HG03064 (cell line): ENCODE measurements around the gene TAGLN2.

Source experiments
- ATAC-seq: cut with Tn5 transposase; IDR thresholded peaks from one replicate; pipeline ENCODE4 v1.9.1; 2021; ENCODE audit warnings: low read depth; ENCODE audit not compliant: unreplicated experiment

The TAGLN2 gene

DNA sequence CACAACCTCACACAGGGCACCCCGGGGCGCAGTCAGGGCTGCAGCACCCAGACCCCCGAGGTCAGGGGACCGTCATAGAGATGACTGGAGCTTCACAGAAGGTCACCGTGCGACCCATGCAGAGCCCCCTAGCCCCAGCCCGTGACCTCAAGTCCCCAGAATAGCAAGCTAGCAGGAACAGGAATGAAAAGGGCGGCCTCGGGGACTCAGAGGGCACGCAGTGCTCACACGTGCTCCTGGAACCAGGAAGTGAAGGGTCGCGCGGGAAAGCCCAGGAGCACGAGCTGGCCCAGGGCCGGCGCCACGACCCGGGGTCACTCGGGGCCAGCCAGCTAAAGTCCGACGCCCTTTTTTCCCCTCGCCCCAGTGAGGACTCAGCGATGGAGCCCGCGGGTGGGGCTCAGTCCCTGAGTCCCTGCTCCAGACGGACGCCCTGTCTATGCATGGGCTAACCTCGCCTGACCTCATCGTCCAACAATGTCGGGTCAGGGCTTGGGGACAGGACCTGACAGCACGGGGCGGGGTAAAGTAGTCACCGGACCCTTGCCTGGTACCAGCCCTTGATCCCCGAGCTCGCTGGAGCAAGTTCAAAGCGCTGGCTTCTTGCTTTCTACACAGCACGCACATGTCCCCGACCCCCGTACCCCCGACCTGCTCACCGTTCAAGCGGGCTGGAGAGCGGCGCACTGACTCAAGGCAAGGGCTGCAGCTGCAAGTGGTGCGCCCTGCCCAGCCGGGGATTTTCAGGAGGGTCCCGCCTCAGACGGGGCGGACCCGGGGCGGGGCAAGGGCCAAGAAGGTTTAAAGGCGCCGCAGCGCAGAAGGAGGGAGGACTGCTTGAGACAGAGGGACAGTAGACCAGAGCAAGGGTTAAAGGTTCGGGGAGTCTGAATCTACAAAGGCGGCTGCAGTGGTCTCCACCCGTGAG, at the start of gene TAGLN2:
Gene TAGLN2, minus strand, starts transcription at position 717 of the 928 bp plus-strand sequence. CDS start 4,998 bp downstream, outside the sequence.
- ATAC-seq, result peak; percentile 55

DNA sequence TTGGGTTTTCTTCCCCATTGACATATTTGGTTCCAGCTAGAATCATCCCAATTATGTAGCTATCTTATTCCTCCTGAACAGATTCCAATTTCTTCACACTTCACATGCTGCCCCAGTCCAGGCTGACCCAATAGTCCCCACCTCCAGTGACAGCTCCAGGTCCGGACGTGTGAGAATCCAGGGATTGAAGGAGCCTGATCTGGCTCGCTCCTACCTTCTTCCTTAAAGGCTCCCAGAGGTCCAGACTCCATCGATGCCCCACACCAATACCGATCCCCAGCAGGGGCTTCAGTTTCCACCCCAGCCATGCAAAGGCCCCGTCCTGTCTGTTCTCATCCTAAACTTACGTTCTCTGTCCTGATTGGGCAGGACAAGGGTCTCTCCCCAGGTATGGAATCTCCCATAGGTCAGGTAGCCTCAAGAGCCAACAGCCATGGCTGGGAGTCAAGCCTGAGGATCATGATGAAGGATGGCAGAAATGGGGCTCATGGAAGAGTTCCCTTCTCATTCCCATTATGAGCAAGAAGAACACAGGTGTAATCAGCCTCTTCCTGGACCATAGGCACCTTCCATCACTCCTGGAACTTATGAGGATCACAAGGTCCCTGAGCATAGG, 49.2 kb upstream of the TAGLN2 start:
- ATAC-seq, result no peak

DNA sequence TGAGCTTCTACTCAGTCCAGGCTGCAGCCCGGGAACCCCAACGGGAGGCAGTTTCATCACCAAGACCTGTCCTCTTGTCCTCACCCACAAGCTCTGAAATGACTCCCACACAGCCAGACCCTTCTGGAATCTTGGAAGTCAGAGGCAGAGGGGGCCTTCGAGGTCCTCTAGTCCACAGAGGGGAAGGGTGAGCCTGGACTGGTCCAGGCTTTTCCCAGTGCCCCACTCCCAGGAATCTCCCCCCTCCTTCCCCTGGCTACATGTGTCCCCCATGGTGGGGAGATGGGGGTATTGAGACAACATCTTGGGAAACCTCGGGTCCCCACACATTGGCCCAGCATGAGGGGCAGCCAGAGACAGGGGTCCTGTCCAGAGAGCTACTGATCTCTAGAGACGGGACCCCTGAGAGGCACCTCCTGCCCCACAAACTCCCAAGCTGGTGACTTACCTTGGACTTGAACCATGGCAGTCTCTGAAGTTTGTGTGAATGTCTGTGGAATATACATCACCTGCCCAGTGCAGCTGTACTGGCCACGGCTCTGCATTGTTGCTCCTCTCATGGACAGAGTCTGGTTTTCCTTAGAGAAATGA, 48.1 kb upstream of the TAGLN2 start:
- no peak for ATAC-seq

DNA sequence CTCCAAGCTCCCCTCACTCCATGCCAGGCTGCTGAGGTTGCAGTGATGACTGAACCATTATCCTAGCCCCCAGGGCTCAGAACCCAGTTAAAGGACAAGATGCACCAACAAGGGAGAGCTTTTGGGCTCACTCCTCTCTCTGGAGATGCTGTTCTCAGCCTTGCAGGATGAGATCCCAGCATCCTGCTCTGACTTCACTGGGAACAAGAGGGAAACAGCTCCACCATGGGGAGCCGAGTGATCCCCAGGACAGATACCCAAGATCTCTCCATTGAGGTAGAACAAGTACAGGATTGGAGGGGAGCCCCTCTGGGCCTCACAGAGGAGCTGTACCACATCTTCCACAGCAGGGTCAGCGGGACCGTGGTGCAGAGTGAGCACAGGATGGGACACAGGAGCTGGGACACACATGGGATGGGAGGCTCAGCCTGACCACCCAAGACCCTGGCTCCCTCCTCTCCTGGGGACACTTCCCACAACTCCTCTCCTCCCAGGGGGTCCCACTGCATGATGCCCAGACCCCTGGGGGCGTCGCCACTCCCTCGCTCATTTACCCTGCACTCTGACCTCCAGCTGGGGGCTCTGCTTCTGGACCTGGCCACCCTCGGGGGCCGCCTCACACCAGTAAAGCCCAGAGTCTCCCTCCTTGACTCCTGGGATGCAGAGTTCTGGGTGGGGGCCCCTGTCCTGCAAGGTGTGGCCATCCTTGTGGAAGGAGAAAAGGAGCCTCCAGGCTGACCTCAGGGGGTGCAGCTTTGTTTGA, 47.3 kb upstream of the TAGLN2 start:
- ATAC-seq, result no peak

DNA sequence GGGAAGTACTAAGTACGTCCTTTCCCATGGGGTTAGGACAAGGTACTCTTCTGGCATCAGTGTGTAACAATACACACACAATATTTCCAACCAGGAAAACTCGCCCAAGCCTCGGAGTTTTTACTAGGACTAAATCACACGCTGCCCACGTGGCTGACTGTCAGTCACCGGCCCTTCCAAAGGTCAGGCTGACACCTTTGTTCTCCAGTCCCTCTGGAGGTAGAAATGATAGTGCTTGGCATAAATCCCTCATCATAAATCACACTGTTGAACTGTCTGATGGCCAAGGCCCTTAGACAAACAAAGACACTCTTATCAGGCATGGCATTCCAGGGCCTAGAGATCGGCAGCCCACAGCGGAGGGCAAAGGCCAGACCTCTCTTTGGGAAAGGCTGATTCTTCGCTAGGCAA, 45.6 kb upstream of the TAGLN2 start:
- ATAC-seq, result no peak

DNA sequence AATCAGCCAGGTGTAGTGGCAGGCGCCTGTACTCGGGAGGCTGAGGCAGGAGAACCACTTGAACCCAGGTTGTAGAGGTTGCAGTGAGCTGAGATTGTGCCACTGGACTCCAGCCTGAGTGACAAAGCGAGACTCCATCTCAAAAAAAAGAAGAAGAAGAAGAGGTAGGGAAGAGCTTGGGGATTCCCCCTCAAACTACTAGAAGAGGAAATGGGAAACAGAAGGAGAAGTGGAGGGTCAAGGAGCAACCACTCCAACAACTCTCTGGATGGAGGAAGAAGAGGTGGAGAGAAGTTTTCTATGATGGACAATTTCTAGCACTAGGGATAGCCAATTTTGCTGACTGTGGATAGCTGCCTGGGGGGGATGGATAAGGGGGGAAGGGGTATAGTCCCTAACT, 43.6 kb upstream of the TAGLN2 start:
- ATAC-seq, result no peak

DNA sequence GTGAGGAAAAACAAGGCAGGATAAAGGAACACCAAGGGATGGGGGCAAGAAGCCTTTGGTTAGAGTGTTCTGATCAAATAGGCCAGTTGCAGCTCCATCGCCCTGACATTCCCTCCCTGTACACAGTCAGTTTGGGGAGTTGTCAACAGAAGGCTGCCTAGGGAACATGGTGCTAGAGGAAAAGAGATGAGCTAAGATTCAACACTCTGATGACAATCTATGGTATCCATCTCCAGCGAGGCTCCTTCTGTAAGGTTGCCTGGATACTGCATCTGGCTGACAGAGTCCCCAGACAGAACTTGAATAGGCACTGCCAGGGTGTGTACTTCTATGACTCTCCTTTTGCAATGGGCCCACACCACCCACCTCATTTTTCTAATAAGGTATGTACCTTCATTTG, 40.0 kb upstream of the TAGLN2 start:
- no peak for ATAC-seq

DNA sequence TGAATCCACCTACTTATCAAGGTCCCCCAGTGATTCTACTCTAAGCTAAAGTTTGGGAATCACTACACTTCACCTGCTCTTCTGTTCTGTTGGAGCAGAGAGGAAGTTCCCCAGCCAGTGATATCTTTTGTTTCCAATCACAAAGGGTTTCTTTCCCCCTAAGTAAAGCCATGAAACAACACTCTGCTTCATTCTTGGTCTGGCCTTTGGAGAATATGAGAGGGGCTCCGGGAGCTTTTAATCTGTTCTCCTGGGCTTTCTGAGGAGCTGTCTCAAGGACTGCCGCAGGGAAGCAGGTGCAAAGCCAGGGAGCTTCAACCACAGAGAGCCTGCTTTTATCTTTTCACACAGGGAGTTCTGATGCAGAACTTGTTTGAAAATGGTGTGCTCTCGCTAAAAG, 38.8 kb upstream of the TAGLN2 start:
- ATAC-seq, result no peak

DNA sequence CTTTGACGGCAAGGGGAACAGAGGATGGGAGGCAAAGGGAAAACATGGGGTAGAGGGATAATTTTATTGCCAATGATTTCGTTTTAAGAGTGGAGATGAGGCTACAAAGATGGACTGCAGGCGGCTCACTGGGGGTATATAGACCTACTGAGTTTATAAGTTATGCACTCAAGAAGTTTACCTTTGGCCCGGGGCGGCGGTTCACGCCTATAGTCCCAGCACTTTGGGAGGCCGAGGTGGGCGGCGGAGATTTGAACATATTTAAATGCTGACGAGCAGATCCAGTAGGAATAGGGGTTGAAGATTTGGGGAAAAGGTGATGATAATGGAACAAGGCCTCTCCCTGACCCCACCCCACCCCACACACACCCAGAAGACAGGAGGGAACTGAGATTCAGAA, 36.9 kb upstream of the TAGLN2 start:
- ATAC-seq, result no peak

DNA sequence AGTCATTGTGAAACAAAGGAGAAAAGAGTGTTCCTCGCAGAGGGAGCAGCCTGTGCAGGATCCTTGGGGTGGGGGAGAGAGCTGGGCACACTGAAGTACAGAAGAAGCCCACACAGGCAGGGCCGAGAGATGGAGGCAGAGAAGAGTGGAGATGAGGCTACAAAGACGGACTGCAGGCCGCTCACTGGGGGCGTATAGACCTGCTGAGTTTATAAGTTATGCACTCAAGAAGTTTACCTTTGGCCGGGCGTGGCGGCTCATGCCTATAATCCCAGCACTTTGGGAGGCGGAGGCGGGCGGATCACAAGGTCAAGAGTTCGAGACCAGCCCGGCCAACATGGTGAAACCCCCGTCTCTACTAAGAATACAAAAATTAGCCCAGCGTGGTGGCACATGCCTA, 36.3 kb upstream of the TAGLN2 start:
- no peak for ATAC-seq

DNA sequence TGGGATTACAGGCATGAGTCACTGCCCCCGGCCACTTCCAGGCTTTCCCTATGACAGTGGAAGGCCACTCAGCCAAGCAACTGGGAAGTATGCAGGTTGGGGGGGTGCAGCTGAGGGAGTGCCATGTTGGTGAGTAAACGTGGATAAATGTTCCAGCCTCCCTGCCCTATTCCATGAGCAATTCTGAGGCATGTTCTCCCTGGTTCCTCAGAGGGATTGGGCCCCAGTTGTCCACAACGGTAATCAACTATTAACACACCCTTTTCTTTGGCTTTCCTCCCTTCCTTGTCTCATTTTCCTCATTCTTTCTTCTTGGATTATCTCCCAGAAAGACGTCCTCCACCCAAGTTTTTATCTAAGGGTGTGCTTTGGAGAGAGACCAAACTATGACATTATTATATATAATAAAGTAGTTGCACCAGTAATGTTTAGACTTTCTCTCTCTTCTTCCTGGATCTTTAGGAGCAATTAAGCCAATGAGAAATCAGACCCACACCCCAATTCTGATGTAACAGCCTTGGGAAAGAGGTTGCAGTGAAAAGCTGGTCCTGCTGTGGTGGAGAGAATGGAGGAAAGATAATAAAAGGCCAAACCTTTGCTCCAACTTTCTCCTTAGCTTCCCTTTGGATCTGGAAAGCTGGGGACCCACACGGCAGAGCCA, 35.5 kb upstream of the TAGLN2 start:
- ATAC-seq, result no peak

DNA sequence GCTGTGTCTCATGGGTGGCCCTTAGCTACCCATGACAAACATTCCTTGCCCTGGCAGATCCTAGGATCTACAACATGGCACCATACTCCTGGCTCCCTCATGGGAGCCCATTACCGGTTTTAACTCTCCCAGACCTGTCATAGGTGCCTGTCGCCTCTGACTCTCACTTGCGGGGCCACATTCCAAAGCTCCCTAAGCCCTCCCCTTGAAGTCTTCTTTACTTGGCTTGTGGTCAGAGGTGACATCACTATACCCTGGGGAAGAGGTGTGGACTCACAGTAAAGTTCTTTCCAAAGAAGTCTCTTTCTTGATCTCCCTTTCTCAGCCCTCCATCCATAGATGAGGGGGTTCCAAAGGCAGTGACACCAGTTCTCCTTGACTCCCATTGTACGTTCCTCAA, 34.1 kb upstream of the TAGLN2 start:
- no peak for ATAC-seq

DNA sequence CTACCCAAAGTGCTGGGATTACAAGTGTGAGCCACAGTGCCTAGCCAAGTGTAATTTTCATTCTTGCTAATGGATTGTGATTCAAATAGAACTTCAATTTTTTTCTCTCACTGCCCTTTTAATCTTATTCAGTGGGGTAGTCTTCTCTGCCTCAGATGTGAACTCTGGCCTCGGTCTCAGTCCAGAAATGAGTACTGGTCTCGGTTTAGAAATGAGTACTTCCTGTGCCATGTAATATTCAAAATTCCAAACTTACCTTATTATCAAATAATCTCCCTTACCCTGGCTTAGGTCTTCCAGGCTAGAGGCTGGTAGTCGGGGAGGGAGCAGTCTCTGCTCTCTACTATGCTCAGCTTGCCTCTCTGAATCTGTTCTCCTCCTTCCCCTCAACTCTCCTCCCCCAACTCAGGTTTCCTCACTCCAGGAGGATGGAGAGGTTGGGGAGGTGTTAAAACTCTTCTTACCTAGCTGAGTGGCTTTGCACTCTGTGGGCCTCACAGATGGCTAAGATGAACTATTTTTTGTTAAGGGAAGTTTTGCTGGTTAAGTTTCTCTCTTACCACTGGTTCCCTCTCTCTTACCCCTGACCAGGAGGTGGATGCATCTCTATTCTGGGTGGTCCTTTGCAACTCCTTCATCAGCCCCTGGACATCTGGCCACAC, 33.5 kb upstream of the TAGLN2 start:
- ATAC-seq, result no peak

DNA sequence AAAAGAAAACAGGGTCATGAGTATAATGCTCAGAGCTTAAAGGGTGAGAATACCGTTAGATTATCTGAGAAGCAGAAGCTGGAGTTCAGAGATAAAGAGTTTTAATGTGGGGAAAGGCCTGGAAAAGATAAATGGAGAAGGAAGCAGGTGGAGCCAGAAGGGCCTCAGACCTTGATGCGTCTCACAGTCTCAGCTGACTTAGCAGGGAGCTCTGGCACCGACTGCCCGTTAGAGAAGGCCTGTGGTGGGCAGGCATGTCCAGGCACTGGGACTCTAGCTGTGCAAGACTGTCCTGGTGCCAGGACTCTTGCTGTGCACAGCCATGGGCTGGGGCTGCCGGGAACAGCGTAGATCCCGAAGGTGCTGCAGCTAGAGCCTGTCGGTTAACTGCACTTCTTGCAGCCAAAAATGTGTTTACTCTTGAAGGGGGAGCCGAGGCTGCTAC, 32.5 kb upstream of the TAGLN2 start:
- no peak for ATAC-seq

DNA sequence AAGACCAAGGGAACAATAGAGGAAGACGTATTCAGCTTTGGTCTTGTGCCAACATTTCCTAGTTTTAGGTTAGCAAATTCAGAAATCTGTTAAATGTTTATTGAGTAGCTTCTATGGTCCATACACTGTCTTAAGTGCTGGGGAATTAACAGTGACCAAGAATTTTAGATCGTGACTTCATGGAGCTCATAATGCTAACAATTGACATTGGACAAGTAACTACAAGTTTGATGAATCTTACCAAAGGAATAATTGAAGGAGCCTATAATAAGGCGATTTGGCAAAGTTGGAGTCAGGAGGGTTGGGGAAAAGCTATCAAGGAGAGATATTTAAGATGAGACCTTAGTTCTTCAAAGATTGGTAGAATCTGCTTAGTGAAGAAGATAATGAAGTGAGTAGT, 30.1 kb upstream of the TAGLN2 start:
- no peak for ATAC-seq

DNA sequence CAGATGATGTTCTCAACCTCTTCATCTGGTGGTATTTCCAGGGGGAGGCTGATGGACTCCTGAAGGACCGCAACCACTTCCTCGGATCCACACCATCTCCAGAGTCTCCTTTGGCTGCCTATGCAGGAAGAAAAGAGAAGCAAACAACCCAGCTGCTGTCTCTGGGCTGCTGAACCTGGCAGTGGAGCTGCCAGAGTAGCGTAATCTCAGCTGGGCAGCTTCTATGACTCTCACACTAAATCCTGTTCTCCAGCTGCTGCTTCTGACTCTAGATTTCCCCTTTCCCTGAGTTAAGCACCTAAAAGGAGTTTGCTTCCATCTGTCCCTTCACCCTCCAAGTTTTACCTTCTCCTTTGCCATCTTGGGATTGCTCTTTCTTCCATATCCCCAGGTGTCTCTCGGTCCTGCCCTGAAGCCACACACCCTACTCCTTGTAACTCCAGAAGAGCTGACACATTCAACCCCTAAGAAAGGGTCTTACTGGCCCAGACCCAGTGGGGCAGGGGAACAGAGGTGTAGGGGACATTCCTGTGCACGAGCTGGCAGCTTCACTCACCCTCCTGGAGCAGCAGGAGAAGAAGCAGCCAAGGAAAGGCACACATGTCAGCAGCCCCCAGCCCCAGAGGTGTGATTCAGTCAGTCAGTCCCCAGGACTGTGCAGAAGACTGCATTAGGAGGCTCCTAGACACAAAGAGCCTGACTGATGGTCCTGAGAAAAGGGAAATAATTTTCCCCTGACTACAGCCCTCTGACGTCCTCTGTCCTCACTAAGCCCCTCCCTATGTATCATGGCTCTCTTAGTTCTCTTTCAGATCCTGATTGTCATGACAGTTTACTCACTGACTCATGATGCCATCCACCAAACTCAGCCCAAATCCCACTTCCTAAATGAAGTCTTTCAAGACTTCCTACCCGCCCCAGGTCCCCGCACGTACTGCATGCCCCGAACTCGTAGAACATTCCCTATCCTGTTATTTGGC, 28.5 kb upstream of the TAGLN2 start, which contains the start of gene SLAMF9:
Gene SLAMF9, minus strand, starts transcription at position 702 of the 980 bp plus-strand sequence. Its CDS starts 100 bp downstream, at position 602.
- ATAC-seq, result no peak

DNA sequence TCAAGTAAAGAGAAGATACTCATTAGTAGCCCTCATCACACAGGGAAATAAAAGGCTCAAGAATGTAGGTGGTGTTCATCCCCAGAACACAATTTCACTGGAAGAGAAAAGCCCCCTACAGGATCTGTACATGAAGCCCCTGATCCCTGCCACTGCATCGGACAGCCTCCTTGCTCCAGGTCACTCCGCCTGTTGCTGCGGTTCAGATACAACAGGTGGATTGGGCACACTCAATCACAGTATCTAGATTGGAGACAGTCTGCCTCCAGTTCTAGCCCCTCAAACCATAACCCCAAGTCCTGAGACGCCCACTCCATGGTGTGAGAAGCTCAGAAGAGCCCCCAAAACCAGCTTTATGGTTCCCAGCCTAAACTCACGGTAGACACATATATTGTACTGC, 27.6 kb upstream of the TAGLN2 start:
- ATAC-seq, result no peak

DNA sequence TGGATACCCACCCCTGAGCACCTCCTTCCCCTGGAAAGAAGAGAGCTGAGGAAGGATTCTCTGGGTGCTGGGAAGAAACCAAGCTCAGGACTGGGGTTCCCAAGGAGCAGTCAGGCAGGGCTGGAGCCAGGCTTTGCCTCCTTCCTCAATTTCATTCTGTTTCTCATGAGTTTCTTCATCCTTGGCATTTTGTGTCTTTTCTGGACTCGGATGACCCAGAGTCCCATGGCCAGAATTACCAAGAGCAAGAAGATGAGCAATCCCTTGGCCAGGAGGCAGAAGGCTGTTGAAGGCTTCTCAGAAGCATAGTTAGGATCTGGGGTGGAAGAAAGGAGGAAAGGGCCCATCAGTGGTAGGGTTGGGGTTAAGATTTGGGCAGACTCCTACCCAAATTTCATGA, 26.2 kb upstream of the TAGLN2 start:
- ATAC-seq, result no peak

DNA sequence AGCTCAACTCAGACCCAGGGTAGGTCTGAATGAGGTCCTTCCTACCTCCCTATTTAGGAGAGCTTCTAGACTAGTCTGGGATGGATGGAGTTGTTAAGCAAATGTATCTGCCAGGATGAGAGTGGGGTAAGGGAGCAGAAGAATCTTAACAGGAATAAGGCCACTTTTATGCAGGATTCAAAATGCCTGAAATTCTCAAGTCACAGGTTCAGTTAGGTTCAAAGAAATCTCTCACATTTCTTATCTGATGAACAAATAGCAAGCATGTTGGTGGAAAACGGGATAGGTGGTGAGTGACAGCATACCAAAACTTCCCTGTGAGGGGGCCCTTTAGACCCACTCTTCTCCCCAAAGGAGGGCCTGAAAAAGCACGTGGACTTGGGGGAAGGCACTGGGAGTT, 25.7 kb upstream of the TAGLN2 start:
- no peak for ATAC-seq
